HG03025 (cell line): ENCODE measurements around the gene GTPBP6.
"Not testable (repeated sequence)": the region's sequence is repeated elsewhere in the genome, so short reads cannot be mapped to it uniquely, and the experiment has no call there.

Source experiments
- ATAC-seq: cut with Tn5 transposase; IDR thresholded peaks from one replicate; pipeline ENCODE4 v1.9.1; 2021; ENCODE audit warnings: mild to moderate bottlenecking, moderate library complexity; ENCODE audit not compliant: unreplicated experiment, low FRiP score

GTPBP6 gene

DNA sequence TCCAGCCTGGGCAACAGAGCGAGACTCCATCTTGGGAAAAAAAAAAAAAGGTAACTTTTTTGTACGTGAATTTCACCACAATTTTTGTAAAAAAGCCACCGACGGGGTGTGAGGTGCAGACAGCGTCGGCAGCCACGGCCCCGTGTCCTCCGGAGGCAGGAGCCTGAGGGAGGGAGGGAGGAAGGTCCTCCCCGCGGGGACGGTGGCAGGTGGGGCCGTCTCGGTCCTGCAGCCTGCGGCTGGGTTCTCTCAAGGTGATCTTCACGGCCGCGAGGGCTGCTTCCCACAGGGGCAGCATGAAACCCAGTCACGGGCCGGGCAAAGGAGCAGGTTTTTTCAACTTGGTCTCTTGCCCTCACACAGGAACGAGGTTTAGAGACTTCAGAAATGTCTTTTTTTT lies 23.5 kb downstream of the GTPBP6 start:
- ATAC-seq = no peak

- no peak for ATAC-seq
These were observed 25.4 kb downstream of the GTPBP6 start for GRCh38 chrX:292900-293897.

GRCh38 chrX:291411-291901 lies 27.1 kb downstream of the GTPBP6 start:
- ATAC-seq = no peak

DNA sequence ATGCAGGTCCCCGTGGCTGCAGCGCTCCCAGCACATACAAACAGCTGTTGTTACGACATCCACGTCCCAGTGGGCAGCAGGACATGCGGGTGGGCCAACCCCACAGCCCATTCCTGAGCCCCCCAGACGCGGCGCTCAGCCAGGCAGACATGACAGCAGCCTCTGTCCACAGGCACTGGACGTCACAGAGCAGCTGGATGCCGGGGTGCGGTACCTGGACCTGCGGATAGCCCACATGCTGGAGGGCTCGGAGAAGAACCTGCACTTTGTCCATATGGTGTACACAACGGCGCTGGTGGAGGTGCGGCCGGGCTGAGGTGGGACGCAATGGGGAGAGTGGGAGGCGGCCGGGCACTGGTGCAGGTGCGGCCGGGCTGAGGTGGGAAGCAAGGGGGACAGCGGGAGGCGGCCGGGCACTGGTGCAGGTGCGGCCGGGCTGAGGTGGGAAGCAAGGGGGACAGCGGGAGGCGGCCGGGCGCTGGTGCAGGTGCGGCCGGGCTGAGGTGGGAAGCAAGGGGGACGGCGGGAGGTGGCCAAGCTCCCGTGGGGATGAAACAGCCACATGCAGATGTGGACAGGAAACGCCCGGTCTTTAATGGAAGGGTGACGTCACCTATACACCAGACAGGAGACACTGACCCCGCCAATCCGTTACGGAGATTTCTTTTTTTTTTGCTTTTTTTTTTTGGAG lies 28.0 kb downstream of the GTPBP6 start:
- ATAC-seq = no peak

GRCh38 chrX:288561-288991 lies 30.0 kb downstream of the GTPBP6 start:
- ATAC-seq = no peak

GRCh38 chrX:287670-288069 lies 30.9 kb downstream of the GTPBP6 start:
- ATAC-seq = no peak

- no peak for ATAC-seq
These were observed 33.4 kb downstream of the GTPBP6 start for GRCh38 chrX:285076-285677.

GRCh38 chrX:283115-283845 lies 35.3 kb downstream of the GTPBP6 start:
- ATAC-seq = peak; percentile 100

- not testable (repeated sequence) for ATAC-seq
These were observed 36.5 kb downstream of the GTPBP6 start for GRCh38 chrX:282000-282681.

DNA sequence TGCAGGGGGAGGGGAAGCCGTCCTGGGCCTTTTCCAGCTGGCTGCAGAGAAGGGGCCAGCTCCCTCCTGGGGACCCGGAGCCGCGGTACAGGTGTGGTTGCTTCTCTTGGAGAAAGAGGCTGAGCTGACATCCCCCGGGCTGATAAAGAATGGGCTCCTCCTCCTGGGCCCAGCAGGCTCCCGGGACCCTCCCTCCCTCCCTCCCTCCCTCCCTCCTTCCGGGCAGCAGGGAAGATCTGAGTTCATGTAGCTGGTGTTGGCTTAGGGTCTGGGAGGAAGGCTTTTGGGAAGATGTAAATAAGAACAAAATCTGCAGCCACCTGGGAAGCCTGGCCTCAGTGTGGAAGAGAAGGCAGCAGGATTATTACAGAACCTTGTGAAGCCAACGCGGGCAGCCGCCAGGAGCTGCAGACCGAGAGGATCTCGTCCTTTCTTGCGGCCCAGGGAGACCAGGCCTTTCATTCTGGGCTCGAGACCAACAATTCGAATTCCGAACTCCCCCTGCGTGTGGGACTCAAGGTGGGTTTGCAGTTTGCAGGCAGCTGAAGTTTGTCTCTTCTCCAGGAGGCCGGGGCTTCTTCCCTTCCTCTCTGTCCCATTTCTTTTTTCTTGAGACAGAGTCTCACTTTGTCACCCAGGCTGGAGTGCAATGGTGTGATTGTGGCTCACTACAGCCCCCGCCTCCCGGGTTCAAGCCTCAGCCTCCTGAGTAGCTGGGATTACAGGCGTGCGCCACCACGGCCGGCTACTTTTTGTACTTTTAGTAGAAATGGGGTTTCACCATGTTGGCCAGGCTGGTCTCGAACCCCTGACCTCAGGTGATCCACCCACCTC lies 37.2 kb downstream of the GTPBP6 start, which contains the start of gene PLCXD1:
PLCXD1 (plus strand) TSS at position 216 of the 834 bp plus-strand sequence. CDS start 2,807 bp downstream, outside the sequence.
- no peak for ATAC-seq

GRCh38 chrX:280722-281121 lies 37.9 kb downstream of the GTPBP6 start:
- ATAC-seq = not testable (repeated sequence)

DNA sequence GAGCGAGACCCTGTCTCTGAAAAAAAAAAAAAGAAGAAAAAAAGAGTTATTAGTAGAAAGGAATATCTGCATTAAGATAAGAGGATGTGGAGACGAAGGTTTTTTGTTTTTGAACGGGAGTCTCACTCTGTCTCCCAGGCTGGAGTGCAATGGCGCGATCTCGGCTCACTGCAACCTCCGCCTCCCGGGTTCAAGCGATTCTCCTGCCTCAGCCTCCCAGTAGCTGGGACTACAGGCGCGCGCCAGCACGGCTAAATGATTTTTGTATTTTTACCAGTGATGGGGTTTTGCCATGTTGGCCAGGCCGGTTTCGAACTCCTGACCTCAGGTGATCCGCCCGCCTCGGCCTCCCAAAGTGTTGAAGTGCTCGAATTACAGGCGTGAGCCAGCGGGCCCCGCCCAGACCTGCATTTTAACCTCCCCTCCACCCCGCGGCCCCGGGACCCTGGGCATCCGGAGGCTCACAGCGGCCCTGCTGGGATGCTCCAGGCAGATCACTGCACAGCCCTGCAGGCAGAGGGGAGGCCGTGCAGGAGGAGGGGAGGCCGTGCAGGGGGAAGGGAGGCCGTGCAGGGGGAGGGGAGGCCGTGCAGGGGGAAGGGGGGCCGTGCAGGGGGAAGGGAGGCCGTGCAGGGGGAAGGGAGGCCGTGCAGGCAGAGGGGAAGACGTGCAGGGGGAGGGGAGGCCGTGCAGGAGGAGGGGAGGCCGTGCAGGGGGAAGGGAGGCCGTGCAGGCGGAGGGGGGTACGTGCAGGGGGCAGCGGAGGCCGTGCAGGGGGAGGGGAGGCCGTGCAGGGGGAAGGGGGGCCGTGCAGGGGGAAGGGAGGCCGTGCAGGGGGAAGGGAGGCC lies 38.6 kb downstream of the GTPBP6 start:
- ATAC-seq = not testable (repeated sequence)

- no peak for ATAC-seq
These were observed 41.9 kb downstream of the GTPBP6 start for GRCh38 chrX:276581-277201.

DNA sequence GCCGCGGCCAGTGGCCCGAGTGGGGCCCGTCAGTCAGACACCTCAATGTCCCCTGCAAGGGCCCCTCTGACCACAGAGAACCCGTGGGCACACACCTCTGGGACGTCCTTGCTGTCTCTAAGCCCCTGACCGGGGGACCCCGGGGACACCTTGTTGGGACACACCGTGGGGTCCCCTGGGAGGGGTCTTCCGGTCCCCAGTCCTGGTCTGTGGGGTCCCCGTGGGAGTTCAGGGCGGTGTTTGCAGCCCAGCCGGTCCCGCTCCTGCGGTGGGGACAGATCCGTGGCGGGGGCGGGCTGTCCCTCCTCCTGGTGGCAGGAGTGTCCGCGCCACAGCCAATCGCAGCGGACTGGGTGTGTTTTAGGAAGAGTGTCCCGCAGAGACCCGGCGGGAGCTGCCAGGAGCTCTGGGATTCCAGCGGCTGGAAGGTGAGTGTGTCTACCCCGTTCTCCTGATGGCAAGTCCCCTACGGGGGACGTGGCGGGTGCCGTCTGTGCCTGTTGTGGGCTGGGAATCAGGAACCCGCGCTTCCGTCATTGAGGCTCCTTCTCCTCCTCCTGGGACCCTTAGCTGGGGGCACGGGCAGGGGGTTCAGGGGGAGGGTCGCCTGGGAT lies 42.5 kb downstream of the GTPBP6 start:
- ATAC-seq = no peak

DNA sequence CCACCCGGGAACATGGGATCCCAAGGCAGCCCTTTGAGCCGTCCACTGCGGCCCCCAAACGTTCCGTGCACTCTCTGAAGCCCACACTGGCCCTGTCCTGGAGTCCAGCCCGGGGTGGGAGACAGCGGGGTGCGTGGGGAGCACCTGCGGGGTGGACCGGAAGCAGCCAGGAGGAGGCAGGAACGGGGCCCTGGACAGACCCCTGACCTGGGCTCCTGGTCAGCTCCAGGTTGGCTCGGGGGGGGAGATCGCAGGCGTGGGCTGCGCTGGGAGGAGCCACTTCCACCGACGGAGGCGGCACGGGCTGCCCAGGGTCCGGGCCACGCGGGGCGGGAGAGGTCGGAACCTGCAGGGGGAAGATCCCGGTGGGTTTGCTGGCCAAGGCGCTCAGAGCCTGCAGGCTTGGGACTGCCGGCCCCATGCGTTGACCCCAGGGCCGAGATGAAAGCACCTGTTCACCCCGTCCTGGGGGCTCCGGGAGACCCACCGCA lies 43.1 kb downstream of the GTPBP6 start:
- ATAC-seq = no peak

- ATAC-seq = no peak
These were observed 43.6 kb downstream of the GTPBP6 start for GRCh38 chrX:274904-275475.
